GM23248 (cell line): ENCODE data around the gene AMH. TPM values are rescaled to one million over a fixed set of nuclear protein-coding genes. Genes with fewer than 3 reads are reported as not detected.

Experiments
- DNase-seq: peaks from one replicate; pipeline ENCODE4 v3.0.0-alpha.2; 2015
- H2AFZ ChIP-seq: fragments of 200-600 bp; sonication (generic); 2 replicates; pipeline ENCODE4 v1.6.1; 2016; ENCODE audit warnings: antibody characterized with exemption
- H3F3A ChIP-seq: fragments of 200-600 bp; sonication (generic); 2 replicates; pipeline ENCODE4 v1.6.1; 2016; ENCODE audit warnings: mild to moderate bottlenecking, antibody characterized with exemption, mixed run types; ENCODE audit not compliant: insufficient read depth
- H3K27ac ChIP-seq: fragments of 200-600 bp; sonication (generic); 2 replicates; pipeline ENCODE4 v1.5.1; 2016; ENCODE audit warnings: mild to moderate bottlenecking
- H3K27me3 ChIP-seq: fragments of 200-600 bp; sonication (generic); replicated peaks from 2 replicates; pipeline ENCODE4 v1.6.1; 2016; ENCODE audit warnings: mild to moderate bottlenecking; ENCODE audit not compliant: insufficient read depth
- H3K36me3 ChIP-seq: fragments of 200-600 bp; sonication (generic); 2 replicates; pipeline ENCODE4 v1.6.1; 2016; ENCODE audit warnings: low read depth, mild to moderate bottlenecking
- H3K4me1 ChIP-seq: fragments of 200-600 bp; sonication (generic); 2 replicates; pipeline ENCODE4 v1.6.1; 2016; ENCODE audit warnings: mild to moderate bottlenecking; ENCODE audit not compliant: insufficient read depth
- H3K4me2 ChIP-seq: fragments of 200-600 bp; sonication (generic); one replicate; pipeline ENCODE4 v1.6.1; 2016; ENCODE audit warnings: mild to moderate bottlenecking; ENCODE audit not compliant: unreplicated experiment
- H3K4me3 ChIP-seq: fragments of 200-600 bp; sonication (generic); 2 replicates; pipeline ENCODE4 v1.5.1; 2016; ENCODE audit warnings: mild to moderate bottlenecking
- H3K79me2 ChIP-seq: fragments of 200-600 bp; sonication (generic); 2 replicates; pipeline ENCODE4 v1.6.1; 2016; ENCODE audit warnings: mild to moderate bottlenecking; ENCODE audit not compliant: insufficient read depth
- H3K9ac ChIP-seq: fragments of 200-600 bp; sonication (generic); 2 replicates; pipeline ENCODE4 v1.6.1; 2016; ENCODE audit warnings: mild to moderate bottlenecking
- H3K9me2 ChIP-seq: fragments of 200-600 bp; sonication (generic); 2 replicates; pipeline ENCODE4 v1.6.1; 2016; ENCODE audit warnings: mixed run types, mild to moderate bottlenecking, moderate library complexity; ENCODE audit not compliant: insufficient read depth
- H3K9me3 ChIP-seq: fragments of 200-600 bp; sonication (generic); one replicate; pipeline ENCODE4 v1.6.1; 2017; ENCODE audit warnings: low read depth
- H4K20me1 ChIP-seq: fragments of 200-600 bp; sonication (generic); 2 replicates; pipeline ENCODE4 v1.6.0; 2016; ENCODE audit not compliant: insufficient read depth
- EZH2 ChIP-seq: fragments of 200-600 bp; sonication (generic); IDR thresholded peaks from 2 replicates; pipeline ENCODE4 v1.6.1; 2018; ENCODE audit warnings: antibody characterized with exemption, mild to moderate bottlenecking; ENCODE audit not compliant: insufficient read depth, poor library complexity, severe bottlenecking
- EZH2phosphoT487 ChIP-seq: fragments of 200-600 bp; sonication (generic); IDR thresholded peaks from 2 replicates; pipeline ENCODE4 v1.6.1; 2018; ENCODE audit warnings: antibody characterized with exemption, moderate library complexity, mild to moderate bottlenecking, low read depth; ENCODE audit not compliant: insufficient read depth
- WGBS, 2 experiments: methylation state at CpG; one replicate each; pipeline ENCODE4 v1.1.6; 2015 to 2017; ENCODE audit warnings: low lambda C conversion rate in 2 of 2, low coverage in 1 of 2; ENCODE audit errors: missing lambda C conversion rate in 2 of 2; 5-methylcytosine and 5-hydroxymethylcytosine counted together
- in situ Hi-C: fragments of 300-500 bp; cut with MboI; formaldehyde crosslinking; loops from 2 replicates; pipeline ENCODE4 v1.15.0; 2020
- polyA plus RNA-seq: library from polyadenylated mRNA; unstranded; fragments of >200 nt; fragmentation: Nextera tagmentation; extraction: Ambion mirVana; gene quantifications from 2 replicates; pipeline ENCODE4 v1.2.1, GENCODE V29; 2016
- total RNA-seq: library from RNA; depleted of rRNA; stranded (reverse); fragments of >200 nt; shearing (Covaris generic); gene quantifications from 2 replicates; pipeline ENCODE4 v1.2.3, GENCODE V29; 2014

The AMH gene
- total and polyA plus RNA-seq, 2 experiments from 2014 or later = not detected

GRCh38 chr19:2223959-2224358, 25.2 kb upstream of the AMH start:
- whole genome bisulfite sequencing, 2 experiments = 85 to 91% methylated on average over 14 of the region's 14 CpGs
- H3K9me2 ChIP-seq = no peaks in the 10 kb centered on the region

GRCh38 chr19:2224754-2225349, 24.3 kb upstream of the AMH start:
- Histone ChIP-seq H3K9me3 (no peaks in the 10 kb centered on the region), H3K4me3 (no peak overlapping the region), H3K4me1 (no peaks in the 10 kb centered on the region), H3K27ac (no peak overlapping the region), H3K9me2 (no peaks in the 10 kb centered on the region), H3K27me3 (no peaks in the 10 kb centered on the region), H3K4me2 (no peak overlapping the region), H2AFZ (no peak overlapping the region), H3F3A (no peaks in the 10 kb centered on the region), H4K20me1 (no peaks in the 10 kb centered on the region), H3K9ac (no peak overlapping the region), H3K79me2 (peaks cover 13% of the 10 kb centered on the region; the same call in 1 of the 2 replicates), H3K36me3 (peaks cover 2% of the 10 kb centered on the region; the same call in 1 of the 2 replicates)
- TF ChIP-seq EZH2 (no peak), EZH2phosphoT487 (no peak)
- DNase-seq = no peak
- 88 to 90% methylated on average over 13 of the region's 13 CpGs for WGBS, 2 experiments
- in situ Hi-C loops = no loop called here

More at GRCh38 chr19:2223959-2224358, 25.2 kb upstream of the AMH start:
- H3K79me2 ChIP-seq = peaks cover 13% of the 10 kb centered on the region; the same call in 1 of the 2 replicates
- no peaks in the 10 kb centered on the region for H3K9me3 ChIP-seq
- no peak overlapping the region for H3K4me3 ChIP-seq
- no peaks in the 10 kb centered on the region for H3F3A ChIP-seq
- in situ Hi-C loops = no loop called here
- DNase-seq = no peak
- no peaks in the 10 kb centered on the region for H4K20me1 ChIP-seq
- no peak overlapping the region for H3K27ac ChIP-seq
- no peak overlapping the region for H3K9ac ChIP-seq
- no peak overlapping the region for H2AFZ ChIP-seq
- peaks cover 2% of the 10 kb centered on the region; the same call in 1 of the 2 replicates for H3K36me3 ChIP-seq
- TF ChIP-seq EZH2phosphoT487 = no peak
- no peak for TF ChIP-seq EZH2
- no peaks in the 10 kb centered on the region for H3K27me3 ChIP-seq
- H3K4me2 ChIP-seq = no peak overlapping the region
- H3K4me1 ChIP-seq = no peaks in the 10 kb centered on the region

GRCh38 chr19:2225415-2226050, 23.6 kb upstream of the AMH start:
- no peaks in the 10 kb centered on the region for H3K27me3 ChIP-seq
- peaks cover 4% of the 10 kb centered on the region; the same call in 1 of the 2 replicates for H3F3A ChIP-seq
- H3K9me2 ChIP-seq = no peaks in the 10 kb centered on the region
- in situ Hi-C loops = no loop called here
- no peak overlapping the region for H3K4me2 ChIP-seq
- no peak overlapping the region for H3K4me3 ChIP-seq
- no peaks in the 10 kb centered on the region for H3K4me1 ChIP-seq
- no peak for TF ChIP-seq EZH2
- no peak for TF ChIP-seq EZH2phosphoT487
- H3K27ac ChIP-seq = no peak overlapping the region
- no peak for DNase-seq
- H3K79me2 ChIP-seq = peaks cover 8% of the 10 kb centered on the region; the same call in 1 of the 2 replicates
- no peak overlapping the region for H2AFZ ChIP-seq
- peaks cover 2% of the 10 kb centered on the region; the same call in 1 of the 2 replicates for H3K36me3 ChIP-seq
- no peaks in the 10 kb centered on the region for H4K20me1 ChIP-seq
- no peaks in the 10 kb centered on the region for H3K9me3 ChIP-seq
- no peak overlapping the region for H3K9ac ChIP-seq
- 97 to 99% methylated on average over 29 to 32 of the region's 32 CpGs for WGBS, 2 experiments

- Histone ChIP-seq H3K4me1 (no peaks in the 10 kb centered on the region), H4K20me1 (no peaks in the 10 kb centered on the region)
Observed at GRCh38 chr19:2226051-2226839, 22.9 kb upstream of the AMH start.

More at GRCh38 chr19:2226051-2226839, 22.9 kb upstream of the AMH start:
- WGBS, 2 experiments = 93 to 94% methylated on average over 41 to 59 of the region's 59 CpGs
- no peak overlapping the region for H3K4me3 ChIP-seq
- H3K36me3 ChIP-seq = peaks cover 2% of the 10 kb centered on the region; the same call in 1 of the 2 replicates
- H2AFZ ChIP-seq = no peak overlapping the region
- H3K9ac ChIP-seq = no peak overlapping the region
- TF ChIP-seq EZH2phosphoT487 (no peak), EZH2 (no peak)
- no peak overlapping the region for H3K27ac ChIP-seq
- peaks cover 5% of the 10 kb centered on the region; the same call in 1 of the 2 replicates for H3F3A ChIP-seq
- no peak for DNase-seq
- in situ Hi-C loops = no loop called here
- H3K9me2 ChIP-seq = no peaks in the 10 kb centered on the region
- no peaks in the 10 kb centered on the region for H3K9me3 ChIP-seq
- peaks cover 5% of the 10 kb centered on the region; the same call in 1 of the 2 replicates for H3K79me2 ChIP-seq
- H3K4me2 ChIP-seq = no peak overlapping the region
- no peaks in the 10 kb centered on the region for H3K27me3 ChIP-seq
